CD14-positive monocyte (primary cell): ENCODE results near the gene CHAD. TPM values are rescaled to one million over a fixed set of nuclear protein-coding genes. Genes with fewer than 3 reads are reported as not detected.
"Not testable (repeated sequence)": the region's sequence is repeated elsewhere in the genome, so short reads cannot be mapped to it uniquely, and the experiment has no call there.

Source experiments
- DNase-seq, 3 donors: peaks; one replicate each; pipeline ENCODE4 v3.0.0-alpha.2; 2011 to 2022
- H2AFZ ChIP-seq: 2 replicates; pipeline ENCODE4 v1.6.0; 2012; ENCODE audit warnings: mild to moderate bottlenecking, low read depth, low read length, inconsistent platforms; ENCODE audit not compliant: insufficient read depth, poor library complexity, severe bottlenecking
- H3K27ac ChIP-seq, 2 donors: 1 replicate in 1 of 2; 2 replicates in 1 of 2; pipeline ENCODE4 v1.5.1; 2012 to 2013; ENCODE audit warnings: low read length in 2 of 2, control low read depth in 1 of 2, inconsistent platforms in 1 of 2, low read depth in 1 of 2, mild to moderate bottlenecking in 1 of 2
- H3K27me3 ChIP-seq, 2 donors: one replicate each; pipeline versions ENCODE4 v1.6.0 to v1.6.1; 2011 to 2013; ENCODE audit warnings: low read length in 2 of 2; ENCODE audit not compliant: control insufficient read depth in 2 of 2, insufficient read depth in 2 of 2
- H3K36me3 ChIP-seq, 2 donors: replicated peaks in 1 of 2; 1 replicate in 1 of 2; 2 replicates in 1 of 2; pipeline versions ENCODE4 v1.5.1 to v1.6.1; 2012 to 2013; ENCODE audit warnings: low read length in 2 of 2, control low read depth in 1 of 2, inconsistent platforms in 1 of 2, mild to moderate bottlenecking in 1 of 2; ENCODE audit not compliant: insufficient read depth in 2 of 2, control insufficient read depth in 1 of 2
- H3K4me1 ChIP-seq, 2 donors: 1 replicate in 1 of 2; 2 replicates in 1 of 2; pipeline versions ENCODE4 v1.5.1 to v1.6.1; 2012 to 2013; ENCODE audit warnings: low read length in 2 of 2, control low read depth in 1 of 2, inconsistent platforms in 1 of 2, mild to moderate bottlenecking in 1 of 2, moderate library complexity in 1 of 2; ENCODE audit not compliant: insufficient read depth in 2 of 2, control insufficient read depth in 1 of 2
- H3K4me2 ChIP-seq: replicated peaks from 2 replicates; pipeline ENCODE3; 2012; ENCODE audit warnings: low read length, moderate library complexity, mild to moderate bottlenecking; ENCODE audit not compliant: poor library complexity, severe bottlenecking; ENCODE audit errors: extremely low read depth
- H3K4me3 ChIP-seq, 3 experiments: fragments of 200-600 bp in 1 of 3; sonication (generic) in 1 of 3; replicated peaks in 1 of 3; 1 replicate in 2 of 3; 2 replicates in 1 of 3; pipeline ENCODE4 v1.5.1; 2011 to 2013; ENCODE audit warnings: low read length in 3 of 3, mild to moderate bottlenecking in 3 of 3, control low read depth in 2 of 3, low read depth in 2 of 3, inconsistent platforms in 1 of 3, moderate library complexity in 1 of 3
- H3K79me2 ChIP-seq: 2 replicates; pipeline ENCODE4 v1.6.0; 2012; ENCODE audit warnings: mild to moderate bottlenecking, control low read depth, inconsistent platforms, low read length, moderate library complexity; ENCODE audit not compliant: insufficient read depth
- H3K9ac ChIP-seq: 2 replicates; pipeline ENCODE4 v1.6.0; 2017; ENCODE audit warnings: low read length, mild to moderate bottlenecking; ENCODE audit not compliant: insufficient read depth, poor library complexity, severe bottlenecking
- H3K9me3 ChIP-seq, 2 donors: replicated peaks in 1 of 2; 1 replicate in 1 of 2; 2 replicates in 1 of 2; pipeline versions ENCODE4 v1.5.1 to v1.6.1; 2012 to 2013; ENCODE audit warnings: low read length in 2 of 2, control low read depth in 1 of 2; ENCODE audit not compliant: control insufficient read depth in 1 of 2, insufficient read depth in 1 of 2
- H4K20me1 ChIP-seq: 2 replicates; pipeline ENCODE4 v1.6.0; 2012; ENCODE audit warnings: mild to moderate bottlenecking, low read length, control low read depth, moderate library complexity; ENCODE audit not compliant: insufficient read depth
- H3K27ac Mint-ChIP-seq, 7 donors: one replicate each; pipeline ENCODE4 v1.8.0; 2020; ENCODE audit warnings: mild to moderate bottlenecking in 7 of 7, mixed read lengths in 7 of 7, moderate library complexity in 6 of 7, inconsistent platforms in 2 of 7
- H3K27me3 Mint-ChIP-seq, 3 donors: one replicate each; pipeline ENCODE4 v1.8.0; 2021 to 2022; ENCODE audit warnings: low read depth in 3 of 3, mild to moderate bottlenecking in 3 of 3, mixed read lengths in 3 of 3, moderate library complexity in 3 of 3, inconsistent platforms in 1 of 3
- H3K36me3 Mint-ChIP-seq, 2 donors: one replicate each; pipeline ENCODE4 v1.8.0; 2020; ENCODE audit warnings: mixed read lengths in 2 of 2, inconsistent platforms in 1 of 2, mild to moderate bottlenecking in 1 of 2
- H3K4me1 Mint-ChIP-seq: one replicate; pipeline ENCODE4 v1.8.0; 2020; ENCODE audit warnings: mild to moderate bottlenecking, mixed read lengths
- H3K4me3 Mint-ChIP-seq, 2 donors: one replicate each; pipeline ENCODE4 v1.8.0; 2020; ENCODE audit warnings: mild to moderate bottlenecking in 2 of 2, mixed read lengths in 2 of 2, moderate library complexity in 1 of 2
- H3K9me3 Mint-ChIP-seq, 7 donors: one replicate each; pipeline ENCODE4 v1.8.0; 2020 to 2022; ENCODE audit warnings: mixed read lengths in 7 of 7, mild to moderate bottlenecking in 6 of 7, moderate library complexity in 6 of 7, inconsistent platforms in 2 of 7
- CTCF ChIP-seq: fragments of 200-600 bp; IDR thresholded peaks from one replicate; pipeline ENCODE4 v1.8.0; 2022; ENCODE audit warnings: antibody characterized with exemption, mild to moderate bottlenecking
- WGBS: methylation state at CpG from one replicate; pipeline ENCODE4 v1.1.5; 2013; ENCODE audit warnings: missing lambda C conversion rate; ENCODE audit not compliant: insufficient coverage; 5-methylcytosine and 5-hydroxymethylcytosine counted together
- intact Hi-C, 2 donors: fragments of 100-400 bp; cut with micrococcal nuclease; formaldehyde crosslinking; loops; one replicate each; pipeline versions ENCODE4 v1.15.0 to v1.15.1; 2023
- polyA plus RNA-seq, 3 donors: library from polyadenylated mRNA; depleted of rRNA in 1 of 3; unstranded in 2 of 3; stranded (reverse) in 1 of 3; fragments of 300-500 nt in 2 of 3; fragments of >200 nt in 1 of 3; fragmentation: Illumina TruSeq in 2 of 3; gene quantifications; 1 replicate in 2 of 3; 2 replicates in 1 of 3; pipeline ENCODE4 v1.2.3, GENCODE V29; 2012 to 2021

CHAD gene
- polyA plus RNA-seq, 3 donors: not detected

- TF ChIP-seq CTCF: no peak
- Histone ChIP-seq H3K27ac (no peak overlapping the region), H3K27me3 (no peaks in the 10 kb centered on the region), H3K4me1 (peaks cover 35 to 36% of the 10 kb centered on the region in 2 donors), H4K20me1 (no peaks in the 10 kb centered on the region), H3K9ac (no peak overlapping the region), H3K4me3 (no peak overlapping the region), H3K36me3 (no peaks in the 10 kb centered on the region), H2AFZ (no peak overlapping the region), H3K9me3 (no peaks in the 10 kb centered on the region), H3K79me2 (peaks cover 14% of the 10 kb centered on the region), H3K4me2 (no peak overlapping the region)
- H3K36me3 Mint-ChIP-seq: peaks cover 1 to 6% of the 10 kb centered on the region in 2 donors
- H3K4me3 Mint-ChIP-seq: no peak overlapping the region
- no peak overlapping the region for H3K27ac Mint-ChIP-seq
- 50% methylated on average over 2 of the region's 7 CpGs for WGBS
- no peak for DNase-seq
- intact Hi-C loops: no loop called here
- peaks cover 34% of the 10 kb centered on the region for H3K4me1 Mint-ChIP-seq
- peaks cover 0 to 5% (median 0%) of the 10 kb centered on the region in 3 donors for H3K27me3 Mint-ChIP-seq
- H3K9me3 Mint-ChIP-seq: no peaks in the 10 kb centered on the region
Measured at GRCh38 chr17:50428831-50429424, 39.8 kb downstream of the CHAD start.

GRCh38 chr17:50428126-50428525 lies 40.6 kb downstream of the CHAD start:
- H3K4me3 Mint-ChIP-seq: not testable (repeated sequence)

More at GRCh38 chr17:50428126-50428525, 40.6 kb downstream of the CHAD start:
- H3K27ac ChIP-seq, intact Hi-C loops, H3K36me3 Mint-ChIP-seq, H2AFZ ChIP-seq, H3K36me3 ChIP-seq, H3K4me3 ChIP-seq, H3K27ac Mint-ChIP-seq, H3K4me2 ChIP-seq, H4K20me1 ChIP-seq, DNase-seq, H3K27me3 ChIP-seq, H3K27me3 Mint-ChIP-seq, H3K9me3 Mint-ChIP-seq, H3K9ac ChIP-seq, H3K9me3 ChIP-seq: not testable (repeated sequence)
- peaks cover 39 to 42% of the 10 kb centered on the region in 2 donors for H3K4me1 ChIP-seq
- H3K79me2 ChIP-seq: peaks cover 14% of the 10 kb centered on the region
- WGBS: 98% methylated on average over 4 of the region's 6 CpGs
- peaks cover 39% of the 10 kb centered on the region for H3K4me1 Mint-ChIP-seq
